Measurements from ENCODE around the gene COQ3.
"Not testable (repeated sequence)": the region's sequence is repeated elsewhere in the genome, so short reads cannot be mapped to it uniquely, and the experiment has no call there.

Gene COQ3

GRCh38 chr6:99378636-99379035, 15.4 kb downstream of the COQ3 start:
- no peak for DNase-seq

- DNase-seq: no peak
Measured at GRCh38 chr6:99369533-99369932, 24.5 kb downstream of the COQ3 start.

- DNase-seq: no peak
Measured at GRCh38 chr6:99366852-99367251, 27.1 kb downstream of the COQ3 start.

- no peak for DNase-seq
Measured at GRCh38 chr6:99364026-99364425, 30.0 kb downstream of the COQ3 start.

- DNase-seq: no peak
Measured at GRCh38 chr6:99362678-99363268, 31.2 kb downstream of the COQ3 start.

GRCh38 chr6:99359800-99360199, 34.2 kb downstream of the COQ3 start:
- no peak for DNase-seq

GRCh38 chr6:99356641-99357040, 37.4 kb downstream of the COQ3 start:
- no peak for DNase-seq

- no peak for DNase-seq
Measured at GRCh38 chr6:99354983-99355382, 39.0 kb downstream of the COQ3 start.

- no peak for DNase-seq
Measured at GRCh38 chr6:99353126-99353525, 40.9 kb downstream of the COQ3 start.

GRCh38 chr6:99350573-99350972, 43.4 kb downstream of the COQ3 start:
- DNase-seq: no peak

- DNase-seq: no peak
Measured at GRCh38 chr6:99349171-99350141, 44.5 kb downstream of the COQ3 start, which contains the start of gene FAXC. Gene FAXC, minus strand, starts transcription at chr6:99349674. Its CDS starts 302 bp downstream, at chr6:99349372.

- DNase-seq: no peak
Measured at GRCh38 chr6:99348288-99349170, 45.5 kb downstream of the COQ3 start.

GRCh38 chr6:99347804-99348203, 46.2 kb downstream of the COQ3 start:
- DNase-seq: no peak

- no peak for DNase-seq
Measured at GRCh38 chr6:99346595-99346994, 47.4 kb downstream of the COQ3 start.

GRCh38 chr6:99345164-99345563, 48.8 kb downstream of the COQ3 start:
- no peak for DNase-seq

- no peak for DNase-seq
Measured at GRCh38 chr6:99344289-99344688, 49.7 kb downstream of the COQ3 start.

GRCh38 chr6:99341862-99342455, 52.0 kb downstream of the COQ3 start:
- DNase-seq: no peak

- no peak for DNase-seq
Measured at GRCh38 chr6:99338188-99338587, 55.8 kb downstream of the COQ3 start.

- DNase-seq: not testable (repeated sequence)
Measured at GRCh38 chr6:99335298-99335697, 58.7 kb downstream of the COQ3 start.

- DNase-seq: no peak
Measured at GRCh38 chr6:99334526-99335127, 59.4 kb downstream of the COQ3 start.

GRCh38 chr6:99333068-99333467, 60.9 kb downstream of the COQ3 start:
- DNase-seq: no peak

GRCh38 chr6:99331531-99331930, 62.5 kb downstream of the COQ3 start:
- DNase-seq: no peak
